CD14-positive monocyte (primary cell): ENCODE data around the gene ZNF138. TPM values are rescaled to one million over a fixed set of nuclear protein-coding genes. Genes with fewer than 3 reads are reported as not detected.

Experiments
- DNase-seq, 3 donors: peaks; one replicate each; pipeline ENCODE4 v3.0.0-alpha.2; 2011 to 2022
- H2AFZ ChIP-seq: 2 replicates; pipeline ENCODE4 v1.6.0; 2012; ENCODE audit warnings: mild to moderate bottlenecking, low read depth, low read length, inconsistent platforms; ENCODE audit not compliant: insufficient read depth, poor library complexity, severe bottlenecking
- H3K27ac ChIP-seq, 2 donors: 1 replicate in 1 of 2; 2 replicates in 1 of 2; pipeline ENCODE4 v1.5.1; 2012 to 2013; ENCODE audit warnings: low read length in 2 of 2, control low read depth in 1 of 2, inconsistent platforms in 1 of 2, low read depth in 1 of 2, mild to moderate bottlenecking in 1 of 2
- H3K27me3 ChIP-seq, 2 donors: one replicate each; pipeline versions ENCODE4 v1.6.0 to v1.6.1; 2011 to 2013; ENCODE audit warnings: low read length in 2 of 2; ENCODE audit not compliant: control insufficient read depth in 2 of 2, insufficient read depth in 2 of 2
- H3K36me3 ChIP-seq, 2 donors: replicated peaks in 1 of 2; 1 replicate in 1 of 2; 2 replicates in 1 of 2; pipeline versions ENCODE4 v1.5.1 to v1.6.1; 2012 to 2013; ENCODE audit warnings: low read length in 2 of 2, control low read depth in 1 of 2, inconsistent platforms in 1 of 2, mild to moderate bottlenecking in 1 of 2; ENCODE audit not compliant: insufficient read depth in 2 of 2, control insufficient read depth in 1 of 2
- H3K4me1 ChIP-seq, 2 donors: 1 replicate in 1 of 2; 2 replicates in 1 of 2; pipeline versions ENCODE4 v1.5.1 to v1.6.1; 2012 to 2013; ENCODE audit warnings: low read length in 2 of 2, control low read depth in 1 of 2, inconsistent platforms in 1 of 2, mild to moderate bottlenecking in 1 of 2, moderate library complexity in 1 of 2; ENCODE audit not compliant: insufficient read depth in 2 of 2, control insufficient read depth in 1 of 2
- H3K4me2 ChIP-seq: replicated peaks from 2 replicates; pipeline ENCODE3; 2012; ENCODE audit warnings: low read length, moderate library complexity, mild to moderate bottlenecking; ENCODE audit not compliant: poor library complexity, severe bottlenecking; ENCODE audit errors: extremely low read depth
- H3K4me3 ChIP-seq, 3 experiments: fragments of 200-600 bp in 1 of 3; sonication (generic) in 1 of 3; replicated peaks in 1 of 3; 1 replicate in 2 of 3; 2 replicates in 1 of 3; pipeline ENCODE4 v1.5.1; 2011 to 2013; ENCODE audit warnings: low read length in 3 of 3, mild to moderate bottlenecking in 3 of 3, control low read depth in 2 of 3, low read depth in 2 of 3, inconsistent platforms in 1 of 3, moderate library complexity in 1 of 3
- H3K79me2 ChIP-seq: 2 replicates; pipeline ENCODE4 v1.6.0; 2012; ENCODE audit warnings: mild to moderate bottlenecking, control low read depth, inconsistent platforms, low read length, moderate library complexity; ENCODE audit not compliant: insufficient read depth
- H3K9ac ChIP-seq: 2 replicates; pipeline ENCODE4 v1.6.0; 2017; ENCODE audit warnings: low read length, mild to moderate bottlenecking; ENCODE audit not compliant: insufficient read depth, poor library complexity, severe bottlenecking
- H3K9me3 ChIP-seq, 2 donors: replicated peaks in 1 of 2; 1 replicate in 1 of 2; 2 replicates in 1 of 2; pipeline versions ENCODE4 v1.5.1 to v1.6.1; 2012 to 2013; ENCODE audit warnings: low read length in 2 of 2, control low read depth in 1 of 2; ENCODE audit not compliant: control insufficient read depth in 1 of 2, insufficient read depth in 1 of 2
- H4K20me1 ChIP-seq: 2 replicates; pipeline ENCODE4 v1.6.0; 2012; ENCODE audit warnings: mild to moderate bottlenecking, low read length, control low read depth, moderate library complexity; ENCODE audit not compliant: insufficient read depth
- H3K27ac Mint-ChIP-seq, 7 donors: one replicate each; pipeline ENCODE4 v1.8.0; 2020; ENCODE audit warnings: mild to moderate bottlenecking in 7 of 7, mixed read lengths in 7 of 7, moderate library complexity in 6 of 7, inconsistent platforms in 2 of 7
- H3K27me3 Mint-ChIP-seq, 3 donors: one replicate each; pipeline ENCODE4 v1.8.0; 2021 to 2022; ENCODE audit warnings: low read depth in 3 of 3, mild to moderate bottlenecking in 3 of 3, mixed read lengths in 3 of 3, moderate library complexity in 3 of 3, inconsistent platforms in 1 of 3
- H3K36me3 Mint-ChIP-seq, 2 donors: one replicate each; pipeline ENCODE4 v1.8.0; 2020; ENCODE audit warnings: mixed read lengths in 2 of 2, inconsistent platforms in 1 of 2, mild to moderate bottlenecking in 1 of 2
- H3K4me1 Mint-ChIP-seq: one replicate; pipeline ENCODE4 v1.8.0; 2020; ENCODE audit warnings: mild to moderate bottlenecking, mixed read lengths
- H3K4me3 Mint-ChIP-seq, 2 donors: one replicate each; pipeline ENCODE4 v1.8.0; 2020; ENCODE audit warnings: mild to moderate bottlenecking in 2 of 2, mixed read lengths in 2 of 2, moderate library complexity in 1 of 2
- H3K9me3 Mint-ChIP-seq, 7 donors: one replicate each; pipeline ENCODE4 v1.8.0; 2020 to 2022; ENCODE audit warnings: mixed read lengths in 7 of 7, mild to moderate bottlenecking in 6 of 7, moderate library complexity in 6 of 7, inconsistent platforms in 2 of 7
- CTCF ChIP-seq: fragments of 200-600 bp; IDR thresholded peaks from one replicate; pipeline ENCODE4 v1.8.0; 2022; ENCODE audit warnings: antibody characterized with exemption, mild to moderate bottlenecking
- WGBS: methylation state at CpG from one replicate; pipeline ENCODE4 v1.1.5; 2013; ENCODE audit warnings: missing lambda C conversion rate; ENCODE audit not compliant: insufficient coverage; 5-methylcytosine and 5-hydroxymethylcytosine counted together
- intact Hi-C, 2 donors: fragments of 100-400 bp; cut with micrococcal nuclease; formaldehyde crosslinking; loops; one replicate each; pipeline versions ENCODE4 v1.15.0 to v1.15.1; 2023
- polyA plus RNA-seq, 3 donors: library from polyadenylated mRNA; depleted of rRNA in 1 of 3; unstranded in 2 of 3; stranded (reverse) in 1 of 3; fragments of 300-500 nt in 2 of 3; fragments of >200 nt in 1 of 3; fragmentation: Illumina TruSeq in 2 of 3; gene quantifications; 1 replicate in 2 of 3; 2 replicates in 1 of 3; pipeline ENCODE4 v1.2.3, GENCODE V29; 2012 to 2021

ZNF138 gene
- polyA plus RNA-seq, 3 donors, result 0.89 to 1.1 (median 1.1) TPM

- WGBS, result 92% methylated on average over 10 of the region's 10 CpGs
- no peak for DNase-seq
- TF ChIP-seq CTCF, result no peak
- Histone ChIP-seq H3K36me3 (no peaks in the 10 kb centered on the region), H3K9me3 (peaks cover 98 to 100% of the 10 kb centered on the region in 2 donors), H3K79me2 (no peaks in the 10 kb centered on the region), H3K27me3 (no peaks in the 10 kb centered on the region), H3K9ac (no peak overlapping the region), H3K4me1 (no peaks in the 10 kb centered on the region), H2AFZ (no peak overlapping the region), H3K27ac (no peak overlapping the region), H3K4me2 (no peak overlapping the region), H3K4me3 (no peak overlapping the region), H4K20me1 (no peaks in the 10 kb centered on the region)
- H3K4me3 Mint-ChIP-seq, result no peak overlapping the region
- H3K27ac Mint-ChIP-seq, result no peak overlapping the region
- H3K36me3 Mint-ChIP-seq, result no peaks in the 10 kb centered on the region
- H3K9me3 Mint-ChIP-seq, result peaks cover 71 to 96% (median 93%) of the 10 kb centered on the region in 7 donors
- H3K27me3 Mint-ChIP-seq, result peaks cover 0 to 10% (median 6%) of the 10 kb centered on the region in 3 donors
- intact Hi-C loops, result no loop called here
- peaks cover 5% of the 10 kb centered on the region for H3K4me1 Mint-ChIP-seq
Measured at GRCh38 chr7:64873155-64873500, 78.9 kb downstream of the ZNF138 start.

- H3K9ac ChIP-seq, result no peak overlapping the region
- peaks cover 98 to 100% of the 10 kb centered on the region in 2 donors for H3K9me3 ChIP-seq
- Mint-ChIP-seq H3K9me3 (peaks cover 71 to 96% (median 94%) of the 10 kb centered on the region in 7 donors), H3K27ac (no peak overlapping the region), H3K4me3 (no peak overlapping the region), H3K4me1 (peaks cover 5% of the 10 kb centered on the region), H3K27me3 (peaks cover 0 to 10% (median 6%) of the 10 kb centered on the region in 3 donors), H3K36me3 (no peaks in the 10 kb centered on the region)
- intact Hi-C loops, result no loop called here
- 88% methylated on average over 3 of the region's 5 CpGs for WGBS
- no peaks in the 10 kb centered on the region for H3K27me3 ChIP-seq
- DNase-seq, result no peak
- TF ChIP-seq CTCF, result no peak
- H3K36me3 ChIP-seq, result no peaks in the 10 kb centered on the region
- H4K20me1 ChIP-seq, result no peaks in the 10 kb centered on the region
- no peak overlapping the region for H3K27ac ChIP-seq
- H3K4me1 ChIP-seq, result no peaks in the 10 kb centered on the region
- no peak overlapping the region for H3K4me3 ChIP-seq
- no peak overlapping the region for H2AFZ ChIP-seq
- H3K4me2 ChIP-seq, result no peak overlapping the region
- H3K79me2 ChIP-seq, result no peaks in the 10 kb centered on the region
Measured at GRCh38 chr7:64873517-64873916, 79.3 kb downstream of the ZNF138 start.
